Left ventricle myocardium inferior (tissue), 1 donor: ENCODE measurements around the gene CBX3. TPM values are rescaled to one million over a fixed set of nuclear protein-coding genes. Genes with fewer than 3 reads are reported as not detected.

Source experiments
- DNase-seq: peaks from one replicate; pipeline ENCODE4 v3.0.0-alpha.2; 2020
- H3K27ac ChIP-seq: fragments of 200-600 bp; replicated peaks from 2 replicates; pipeline ENCODE4 v1.8.0; 2021
- H3K27me3 ChIP-seq: fragments of 200-600 bp; 2 replicates; pipeline ENCODE4 v1.8.0; 2021; ENCODE audit warnings: low read depth
- H3K36me3 ChIP-seq: fragments of 200-600 bp; 2 replicates; pipeline ENCODE4 v1.8.0; 2021
- H3K4me1 ChIP-seq: fragments of 200-600 bp; 2 replicates; pipeline ENCODE4 v1.8.0; 2021
- H3K4me3 ChIP-seq: fragments of 200-600 bp; 2 replicates; pipeline ENCODE4 v1.8.0; 2021; ENCODE audit warnings: mild to moderate bottlenecking, moderate library complexity
- H3K9me3 ChIP-seq: fragments of 200-600 bp; replicated peaks from 2 replicates; pipeline ENCODE4 v1.8.0; 2021
- intact Hi-C: fragments of 100-400 bp; cut with micrococcal nuclease; formaldehyde crosslinking; loops from one replicate; pipeline ENCODE4 v1.11.0; 2022
- total RNA-seq: library from RNA; stranded (reverse); fragmentation: NEBNext Ultra II Directional; extraction: Animal tissue kit (Norgen Biotek cat#: 25700); gene quantifications from one replicate; pipeline ENCODE4 v1.2.1, GENCODE V29; 2021
- TF ChIP-seq, protein P1 (sequence below): fragments of 200-600 bp; IDR thresholded peaks from 2 replicates; pipeline ENCODE4 v1.8.0; 2021; ENCODE audit warnings: antibody characterized with exemption, mild to moderate bottlenecking, borderline replicate concordance
- donor health status: DM: no; HTN: yes; CAD: no; lungs with severe emphysema.

The CBX3 gene
- total RNA-seq, 1 donor from 2014 or later: 58.5 TPM

DNA sequence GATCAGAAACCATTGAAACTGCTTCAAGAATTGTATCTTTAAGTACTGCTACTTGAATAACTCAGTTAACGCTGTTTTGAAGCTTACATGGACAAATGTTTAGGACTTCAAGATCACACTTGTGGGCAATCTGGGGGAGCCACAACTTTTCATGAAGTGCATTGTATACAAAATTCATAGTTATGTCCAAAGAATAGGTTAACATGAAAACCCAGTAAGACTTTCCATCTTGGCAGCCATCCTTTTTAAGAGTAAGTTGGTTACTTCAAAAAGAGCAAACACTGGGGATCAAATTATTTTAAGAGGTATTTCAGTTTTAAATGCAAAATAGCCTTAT lies 15.7 kb upstream of the CBX3 start:
- intact Hi-C loops: no loop called here
- no peaks in the 10 kb centered on the region for H3K27me3 ChIP-seq
- no peak overlapping the region for H3K4me3 ChIP-seq
- TF ChIP-seq, protein P1, sequence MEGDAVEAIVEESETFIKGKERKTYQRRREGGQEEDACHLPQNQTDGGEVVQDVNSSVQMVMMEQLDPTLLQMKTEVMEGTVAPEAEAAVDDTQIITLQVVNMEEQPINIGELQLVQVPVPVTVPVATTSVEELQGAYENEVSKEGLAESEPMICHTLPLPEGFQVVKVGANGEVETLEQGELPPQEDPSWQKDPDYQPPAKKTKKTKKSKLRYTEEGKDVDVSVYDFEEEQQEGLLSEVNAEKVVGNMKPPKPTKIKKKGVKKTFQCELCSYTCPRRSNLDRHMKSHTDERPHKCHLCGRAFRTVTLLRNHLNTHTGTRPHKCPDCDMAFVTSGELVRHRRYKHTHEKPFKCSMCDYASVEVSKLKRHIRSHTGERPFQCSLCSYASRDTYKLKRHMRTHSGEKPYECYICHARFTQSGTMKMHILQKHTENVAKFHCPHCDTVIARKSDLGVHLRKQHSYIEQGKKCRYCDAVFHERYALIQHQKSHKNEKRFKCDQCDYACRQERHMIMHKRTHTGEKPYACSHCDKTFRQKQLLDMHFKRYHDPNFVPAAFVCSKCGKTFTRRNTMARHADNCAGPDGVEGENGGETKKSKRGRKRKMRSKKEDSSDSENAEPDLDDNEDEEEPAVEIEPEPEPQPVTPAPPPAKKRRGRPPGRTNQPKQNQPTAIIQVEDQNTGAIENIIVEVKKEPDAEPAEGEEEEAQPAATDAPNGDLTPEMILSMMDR: no peak
- H3K4me1 ChIP-seq: peaks cover 51% of the 10 kb centered on the region
- H3K36me3 ChIP-seq: peaks cover 54% of the 10 kb centered on the region
- no peaks in the 10 kb centered on the region for H3K9me3 ChIP-seq
- DNase-seq: no peak
- no peak overlapping the region for H3K27ac ChIP-seq

DNA sequence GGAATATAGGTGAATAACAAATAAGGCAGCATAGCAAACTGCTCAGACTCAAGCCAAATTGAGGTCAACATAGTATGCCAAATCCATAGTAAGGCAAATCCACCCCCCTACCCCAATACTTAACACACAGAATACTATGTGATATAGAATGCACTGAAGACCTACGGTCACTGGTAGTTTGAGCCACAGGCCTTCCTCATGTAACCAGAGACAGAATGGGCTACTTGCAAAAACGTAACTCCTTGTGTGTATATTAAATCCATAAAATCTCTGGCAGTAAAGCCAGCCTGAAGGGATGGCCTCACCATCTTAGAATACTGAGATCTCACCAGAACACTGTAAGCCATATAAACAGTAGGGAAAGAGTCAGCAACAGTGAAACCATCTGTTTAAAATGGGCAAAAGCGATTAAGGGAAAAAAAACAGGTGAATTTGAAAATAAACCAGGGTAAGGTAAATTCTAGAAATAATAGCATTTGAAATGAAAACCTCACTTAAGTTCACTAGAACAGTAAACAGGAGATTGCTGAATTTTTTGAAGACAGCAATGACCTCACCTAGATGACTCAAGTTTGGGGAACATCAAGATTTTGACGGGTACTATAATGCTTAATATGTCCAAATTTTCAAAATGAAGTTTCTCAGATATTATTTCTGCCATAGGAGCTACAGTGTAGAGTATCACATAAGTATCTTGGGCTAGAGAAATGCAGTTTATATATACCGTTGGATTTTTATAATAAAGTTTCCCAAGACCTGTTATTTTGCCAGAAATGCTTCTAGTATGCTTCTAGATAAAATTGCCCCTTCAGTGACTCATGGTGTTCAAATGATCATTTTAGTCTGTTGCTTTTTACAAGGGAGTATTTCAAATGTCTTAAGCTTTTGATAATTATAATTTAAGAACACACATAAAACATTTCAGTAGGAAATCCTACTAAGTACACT lies 14.9 kb upstream of the CBX3 start:
- peaks cover 63% of the 10 kb centered on the region for H3K36me3 ChIP-seq
- intact Hi-C loops: no loop called here
- no peak overlapping the region for H3K4me3 ChIP-seq
- H3K9me3 ChIP-seq: no peaks in the 10 kb centered on the region
- no peak overlapping the region for H3K27ac ChIP-seq
- H3K27me3 ChIP-seq: no peaks in the 10 kb centered on the region
- no peak for DNase-seq
- peaks cover 51% of the 10 kb centered on the region for H3K4me1 ChIP-seq
- TF ChIP-seq, protein P1: no peak

DNA sequence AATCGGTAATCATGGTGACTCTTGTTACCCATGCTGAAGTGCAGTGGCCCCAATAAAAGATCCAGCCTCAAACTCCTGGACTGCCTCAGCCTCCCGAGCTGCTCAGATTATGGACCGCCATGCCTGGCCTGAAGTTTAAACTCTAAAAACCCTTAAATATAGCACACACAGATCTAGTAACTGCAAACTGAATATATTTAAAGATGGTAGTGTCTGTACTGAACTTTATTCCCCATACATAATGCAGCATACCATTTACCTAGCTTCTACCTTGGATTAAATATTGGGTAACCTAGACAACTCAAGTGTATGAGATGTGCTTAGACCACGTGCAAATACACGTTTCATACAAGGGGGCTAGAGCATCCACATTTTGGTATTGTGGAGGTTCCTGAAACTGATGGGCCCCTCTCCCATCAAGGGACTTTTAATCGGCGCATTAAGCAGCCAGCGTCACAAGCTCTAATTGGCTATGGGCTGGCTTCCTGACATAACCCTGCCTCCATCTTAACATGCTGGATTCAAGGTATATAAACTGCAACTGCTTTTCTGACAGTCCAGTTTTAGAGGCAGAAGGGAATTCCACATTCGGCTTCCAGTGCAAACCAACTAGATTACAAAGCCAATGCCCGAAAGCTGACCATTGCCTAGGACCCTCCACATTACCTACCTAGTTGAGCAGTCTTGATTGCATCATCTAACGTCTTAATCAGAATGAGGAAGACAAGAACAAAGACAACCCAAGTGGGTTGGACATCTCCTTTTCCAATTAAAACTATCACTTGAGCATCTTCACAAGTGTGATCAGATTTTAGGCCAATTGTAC lies 14.0 kb upstream of the CBX3 start:
- Histone ChIP-seq H3K36me3 (peaks cover 72% of the 10 kb centered on the region), H3K4me1 (peaks cover 51% of the 10 kb centered on the region), H3K27ac (no peak overlapping the region), H3K27me3 (no peaks in the 10 kb centered on the region), H3K4me3 (no peak overlapping the region), H3K9me3 (no peaks in the 10 kb centered on the region)
- TF ChIP-seq, protein P1: no peak
- intact Hi-C loops: no loop called here
- no peak for DNase-seq

DNA sequence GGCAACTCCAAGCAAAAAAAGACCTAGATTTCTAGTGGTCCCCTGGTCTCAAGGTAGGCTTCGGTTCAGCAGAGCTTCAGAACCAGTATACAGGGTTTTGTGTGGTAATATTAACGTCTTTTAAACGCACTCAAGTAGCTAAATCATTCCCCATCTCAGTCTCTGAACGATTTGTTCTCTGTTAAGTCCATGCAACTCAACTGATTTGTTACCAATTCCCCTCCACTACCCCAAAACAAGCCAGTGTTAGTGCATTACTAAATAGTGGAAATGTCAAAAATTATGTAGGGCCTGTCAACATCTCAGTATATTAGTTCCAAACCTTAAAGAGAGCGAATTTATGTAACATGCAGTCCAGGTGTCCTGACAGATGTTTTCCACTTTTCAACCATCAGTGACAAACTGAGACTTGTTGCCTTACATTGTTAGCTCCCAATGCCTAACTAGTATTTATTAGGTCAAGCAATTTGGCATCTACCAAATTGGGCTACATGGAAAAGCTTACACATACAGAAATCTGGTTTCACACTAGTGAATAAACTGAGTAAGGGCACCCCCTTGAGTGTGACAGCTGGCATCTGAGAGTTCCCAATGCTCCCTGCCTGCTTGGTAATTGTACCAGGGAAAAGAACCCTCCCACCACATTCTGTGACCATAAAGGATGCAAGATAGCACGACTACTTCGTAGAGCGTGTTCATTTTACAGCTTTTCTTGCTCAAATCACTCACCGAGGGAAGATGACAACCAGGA lies 13.2 kb upstream of the CBX3 start:
- H3K4me1 ChIP-seq: peaks cover 51% of the 10 kb centered on the region
- no peak overlapping the region for H3K27ac ChIP-seq
- no peak overlapping the region for H3K4me3 ChIP-seq
- TF ChIP-seq, protein P1: no peak
- no peak for DNase-seq
- no peaks in the 10 kb centered on the region for H3K27me3 ChIP-seq
- no peaks in the 10 kb centered on the region for H3K9me3 ChIP-seq
- peaks cover 80% of the 10 kb centered on the region for H3K36me3 ChIP-seq
- intact Hi-C loops: no loop called here

DNA sequence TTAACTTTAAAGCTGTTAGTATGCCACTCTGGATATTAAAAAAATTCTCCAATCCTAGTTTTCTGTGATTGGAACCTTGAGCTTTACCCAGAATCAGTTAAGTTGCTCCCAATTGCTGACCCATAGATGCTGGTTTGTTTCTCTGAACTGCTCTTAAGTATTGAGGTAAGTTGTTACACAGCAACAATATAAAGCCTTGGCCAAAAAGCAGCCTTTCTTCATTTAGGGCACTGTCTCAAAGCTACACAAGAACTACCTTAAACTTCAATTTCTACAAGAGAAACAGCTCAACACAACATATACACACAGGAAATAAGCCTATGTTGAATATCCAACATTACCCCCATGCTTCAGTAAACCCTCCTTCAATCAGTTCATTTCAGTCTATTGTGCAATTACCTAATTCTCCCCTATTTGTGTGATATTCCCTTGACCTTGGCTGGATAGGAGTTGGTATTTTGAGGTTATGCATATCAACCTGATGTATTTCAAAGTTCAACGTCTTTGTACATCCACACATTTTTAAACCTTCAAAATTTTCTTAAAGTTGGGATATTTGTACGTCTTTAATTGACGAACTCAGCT lies 12.5 kb upstream of the CBX3 start:
- DNase-seq: no peak
- H3K27me3 ChIP-seq: no peaks in the 10 kb centered on the region
- H3K4me1 ChIP-seq: peaks cover 51% of the 10 kb centered on the region
- intact Hi-C loops: no loop called here
- H3K36me3 ChIP-seq: peaks cover 87% of the 10 kb centered on the region
- H3K9me3 ChIP-seq: no peaks in the 10 kb centered on the region
- H3K27ac ChIP-seq: no peak overlapping the region
- no peak overlapping the region for H3K4me3 ChIP-seq
- TF ChIP-seq, protein P1: no peak
